ENCODE data around the gene PIK3R3. TPM values are rescaled to one million over a fixed set of nuclear protein-coding genes. Genes with fewer than 3 reads are reported as not detected.
A peak's percentile ranks its signal among the peaks of the same experiment; 100 is the strongest.

The PIK3R3 gene
- total RNA-seq, 4 donors from 2014 or later = 3.0 to 5.9 (median 4.7) TPM

DNA sequence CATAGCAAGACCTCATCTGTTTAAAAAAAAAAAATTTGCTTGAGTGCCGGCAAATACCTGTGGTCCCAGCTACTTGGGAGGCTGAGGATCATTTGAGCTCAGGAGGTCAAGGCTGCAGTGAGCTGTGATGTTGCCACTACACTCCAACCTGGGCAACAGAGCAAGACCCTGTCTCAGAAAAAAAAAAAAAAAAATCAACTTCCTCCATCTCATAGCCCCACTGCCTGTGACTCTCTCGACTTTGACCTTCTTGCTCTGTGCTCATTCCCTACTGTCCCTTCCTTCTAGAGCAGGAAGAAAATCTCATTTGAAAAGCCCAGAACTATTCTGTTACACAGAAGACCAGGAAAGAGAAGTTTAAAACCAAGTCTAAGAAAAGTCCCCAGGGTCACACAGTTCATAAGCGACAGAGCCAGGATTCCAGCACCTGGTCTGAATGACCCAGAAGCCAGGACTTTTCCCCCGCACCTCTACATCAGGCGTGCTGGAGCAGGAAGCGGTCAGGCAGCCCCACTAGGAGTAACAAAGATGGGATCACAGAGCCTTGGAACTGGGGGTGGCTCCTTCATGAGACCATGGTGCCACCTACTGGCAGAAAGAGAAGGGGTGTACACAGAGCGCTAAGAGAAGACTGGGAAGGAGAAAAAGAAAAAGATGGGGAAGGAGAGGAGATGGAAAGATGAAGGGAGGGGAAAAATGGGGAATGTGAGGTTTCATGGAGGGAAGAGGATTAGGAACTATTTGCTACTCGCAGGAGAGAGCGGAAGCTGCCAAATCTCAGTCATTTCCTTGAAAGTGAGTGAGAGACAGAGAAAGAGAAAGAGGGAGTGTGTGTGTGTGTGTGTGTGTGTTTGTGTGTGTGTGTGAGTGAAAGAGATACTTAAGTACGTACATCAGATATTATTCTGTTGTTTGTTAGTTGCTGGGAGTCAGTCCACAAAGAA is 47.0 kb upstream of the PIK3R3 start:
- TF ChIP-seq POLR2AphosphoS5 (IDR thresholded peaks at IDR 0.05) = no peak
- TF ChIP-seq, protein P1, sequence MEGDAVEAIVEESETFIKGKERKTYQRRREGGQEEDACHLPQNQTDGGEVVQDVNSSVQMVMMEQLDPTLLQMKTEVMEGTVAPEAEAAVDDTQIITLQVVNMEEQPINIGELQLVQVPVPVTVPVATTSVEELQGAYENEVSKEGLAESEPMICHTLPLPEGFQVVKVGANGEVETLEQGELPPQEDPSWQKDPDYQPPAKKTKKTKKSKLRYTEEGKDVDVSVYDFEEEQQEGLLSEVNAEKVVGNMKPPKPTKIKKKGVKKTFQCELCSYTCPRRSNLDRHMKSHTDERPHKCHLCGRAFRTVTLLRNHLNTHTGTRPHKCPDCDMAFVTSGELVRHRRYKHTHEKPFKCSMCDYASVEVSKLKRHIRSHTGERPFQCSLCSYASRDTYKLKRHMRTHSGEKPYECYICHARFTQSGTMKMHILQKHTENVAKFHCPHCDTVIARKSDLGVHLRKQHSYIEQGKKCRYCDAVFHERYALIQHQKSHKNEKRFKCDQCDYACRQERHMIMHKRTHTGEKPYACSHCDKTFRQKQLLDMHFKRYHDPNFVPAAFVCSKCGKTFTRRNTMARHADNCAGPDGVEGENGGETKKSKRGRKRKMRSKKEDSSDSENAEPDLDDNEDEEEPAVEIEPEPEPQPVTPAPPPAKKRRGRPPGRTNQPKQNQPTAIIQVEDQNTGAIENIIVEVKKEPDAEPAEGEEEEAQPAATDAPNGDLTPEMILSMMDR (IDR thresholded peaks at IDR 0.05) = peak; percentile 85 to 98 (median 88)
- peak overlapping the region in 1 of 4 donors; percentile 10 for H3K4me3 ChIP-seq
- in situ Hi-C loops (cut with MboI; ENCODE audit: low pct_ligation_motif_present in 1 of 4, low pct_unique_long_range_greater_than_20kb in 1 of 4, low sequenced_read_pairs in 3 of 4) = loop anchor here in 3 of 4 donors (5.0 kb wide), 1 partner anchor 142 kb away; no protein-coding TSS in a partner anchor
- H3K36me3 ChIP-seq = no peaks in the 10 kb centered on the region
- intact Hi-C loops (cut with DNase I; ENCODE audit: low total_unique reads) = loop anchor here (1.0 kb wide), 1 partner anchor 142 kb away; no protein-coding TSS in a partner anchor
- no peaks in the 10 kb centered on the region for H3K9me3 ChIP-seq
- peak; percentile 88 for DNase-seq
- H3K27me3 ChIP-seq = no peaks in the 10 kb centered on the region
- 5 to 11% methylated on average over 7 to 10 of the region's 10 CpGs for WGBS, 2 donors (ENCODE audit: low coverage in 1 of 2)
- peak overlapping the region; percentile 86 to 91 (median 88) for H3K27ac ChIP-seq
- peaks cover 5 to 40% (median 29%) of the 10 kb centered on the region in 4 donors for H3K4me1 ChIP-seq

DNA sequence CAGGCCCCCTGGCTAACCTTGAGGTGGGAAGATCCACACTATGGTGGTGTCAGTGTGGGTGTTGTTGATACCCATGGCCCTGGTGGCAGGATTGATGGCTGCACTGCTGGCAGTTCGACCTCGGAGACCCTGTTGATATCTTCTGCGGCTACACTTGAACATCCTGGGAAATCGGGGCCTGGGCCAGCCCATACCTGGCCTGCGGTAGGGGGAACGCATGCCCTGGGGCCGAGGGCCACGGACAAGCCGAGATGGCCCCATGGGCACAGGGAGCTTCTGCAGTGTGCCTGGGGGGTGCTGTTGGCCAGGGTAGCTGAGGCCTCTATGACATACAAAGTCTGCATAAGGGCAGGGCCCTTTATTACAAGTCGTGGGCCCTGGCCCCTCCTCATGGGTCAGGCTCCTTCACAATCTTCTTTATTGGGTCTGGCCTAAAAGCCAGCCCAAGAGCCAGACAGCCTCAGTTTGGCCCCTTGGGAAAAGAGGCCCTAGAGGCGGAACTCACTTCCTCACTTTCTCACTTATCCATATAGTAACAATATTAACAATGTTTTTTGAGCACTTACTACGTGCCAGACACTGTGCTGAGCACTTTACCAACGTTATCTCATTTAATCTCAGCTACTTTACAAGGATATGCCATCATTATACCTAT is 43.9 kb upstream of the PIK3R3 start, which contains the start of gene P3R3URF:
P3R3URF (minus strand) TSS at position 278 of the 655 bp plus-strand sequence; CDS start at position 261, 17 bp downstream.
- Histone ChIP-seq H3K36me3 (no peaks in the 10 kb centered on the region), H3K4me1 (peaks cover 10 to 35% (median 20%) of the 10 kb centered on the region in 4 donors), H3K9me3 (no peaks in the 10 kb centered on the region), H3K27ac (peak within 1 kb of the TSS in 2 of 4 donors; percentile 26 to 32), H3K4me3 (no peak within 1 kb of the TSS), H3K27me3 (no peaks in the 10 kb centered on the region)
- WGBS, 2 donors (ENCODE audit: low coverage in 1 of 2) = 70 to 82% methylated on average over 2 to 12 of the region's 13 CpGs
- no peak for DNase-seq
- intact Hi-C loops (cut with DNase I; ENCODE audit: low total_unique reads) = no loop called here
- in situ Hi-C loops (cut with MboI; ENCODE audit: low pct_ligation_motif_present in 1 of 4, low pct_unique_long_range_greater_than_20kb in 1 of 4, low sequenced_read_pairs in 3 of 4) = loop anchor here in 3 of 4 donors (5.0 kb wide), 1 partner anchor 139 kb away; no protein-coding TSS in a partner anchor
- TF ChIP-seq, protein P1 (IDR thresholded peaks at IDR 0.05) = no peak

DNA sequence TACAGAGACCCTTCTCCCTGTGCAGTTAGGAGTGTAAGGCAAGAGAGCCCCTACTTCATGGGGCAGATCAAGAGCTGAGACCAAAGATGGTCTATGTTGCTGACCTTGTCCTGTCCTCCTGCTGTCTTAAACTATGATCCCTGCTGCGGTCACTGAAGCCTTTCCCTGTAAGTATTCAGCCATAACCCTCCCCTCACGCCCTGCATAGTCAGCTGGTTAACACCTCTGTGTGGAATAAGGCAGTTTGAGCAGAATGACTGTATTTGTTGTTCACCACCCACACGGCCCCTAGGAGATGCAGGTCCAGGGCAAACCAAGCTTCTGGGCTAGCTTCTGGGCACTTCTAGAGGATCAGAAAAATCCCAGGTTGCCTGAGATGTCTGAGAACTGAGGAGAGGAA is 42.8 kb upstream of the PIK3R3 start:
- WGBS, 2 donors (ENCODE audit: low coverage in 1 of 2) = 77 to 80% methylated on average over 1 to 3 of the region's 3 CpGs
- TF ChIP-seq POLR2A (IDR thresholded peaks at IDR 0.05) = no peak
- TF ChIP-seq, protein P1 (IDR thresholded peaks at IDR 0.05) = no peak
- TF ChIP-seq POLR2AphosphoS5 (IDR thresholded peaks at IDR 0.05) = no peak
- TF ChIP-seq EP300 (IDR thresholded peaks at IDR 0.05; ENCODE audit: low read depth) = no peak
- in situ Hi-C loops (cut with MboI; ENCODE audit: low pct_ligation_motif_present in 1 of 4, low pct_unique_long_range_greater_than_20kb in 1 of 4, low sequenced_read_pairs in 3 of 4) = loop anchor here in 3 of 4 donors (5.0 kb wide), 1 partner anchor 138 kb away; no protein-coding TSS in a partner anchor
- H3K36me3 ChIP-seq = no peaks in the 10 kb centered on the region
- peaks cover 10 to 38% (median 20%) of the 10 kb centered on the region in 4 donors for H3K4me1 ChIP-seq
- intact Hi-C loops (cut with DNase I; ENCODE audit: low total_unique reads) = no loop called here
- no peak overlapping the region for H3K4me3 ChIP-seq
- peak overlapping the region in 2 of 4 donors; percentile 26 to 32 for H3K27ac ChIP-seq
- H3K9me3 ChIP-seq = no peaks in the 10 kb centered on the region
- no peak for DNase-seq
- no peaks in the 10 kb centered on the region for H3K27me3 ChIP-seq
